ENCODE measurements around the gene ARHGAP15.

Gene ARHGAP15

DNA sequence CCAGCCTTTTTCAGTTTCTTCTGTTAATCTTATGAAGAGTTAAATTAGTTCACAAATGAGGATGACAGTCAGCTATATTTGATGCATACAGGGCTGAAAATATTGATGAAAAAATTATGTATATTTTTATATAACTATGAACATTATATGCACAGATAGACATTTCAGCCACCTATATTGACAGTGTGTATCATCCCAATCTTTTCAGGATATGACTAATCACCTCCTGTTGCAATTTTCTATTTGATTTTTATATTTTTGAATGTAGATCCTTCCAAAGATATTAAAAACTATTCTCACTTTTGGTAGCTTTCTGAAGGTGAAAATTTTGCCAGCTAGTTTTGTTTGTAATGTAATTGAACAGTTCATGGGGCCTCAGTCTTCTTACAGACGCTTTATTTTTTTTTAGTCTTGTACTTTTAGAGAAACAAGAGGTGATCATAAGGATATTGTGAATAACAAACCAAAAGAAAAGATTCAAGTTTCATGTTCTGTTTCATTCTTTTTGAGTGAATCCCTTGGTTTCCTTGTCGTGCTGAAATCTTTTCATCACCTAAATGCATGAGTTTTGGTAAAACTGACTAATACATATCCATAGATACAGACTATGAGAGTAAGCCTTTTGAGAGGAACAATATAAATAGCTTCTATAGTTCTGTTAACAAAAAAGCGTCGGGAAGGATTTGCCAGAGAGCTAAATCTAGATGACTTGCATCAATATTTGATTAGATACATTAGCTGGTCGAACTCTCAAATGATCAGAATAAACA, 123.1 kb downstream of the ARHGAP15 start:
- H3K27ac ChIP-seq = peak overlapping the region in 3 of 21 experiments; percentile 5 to 77 (median 52)

DNA sequence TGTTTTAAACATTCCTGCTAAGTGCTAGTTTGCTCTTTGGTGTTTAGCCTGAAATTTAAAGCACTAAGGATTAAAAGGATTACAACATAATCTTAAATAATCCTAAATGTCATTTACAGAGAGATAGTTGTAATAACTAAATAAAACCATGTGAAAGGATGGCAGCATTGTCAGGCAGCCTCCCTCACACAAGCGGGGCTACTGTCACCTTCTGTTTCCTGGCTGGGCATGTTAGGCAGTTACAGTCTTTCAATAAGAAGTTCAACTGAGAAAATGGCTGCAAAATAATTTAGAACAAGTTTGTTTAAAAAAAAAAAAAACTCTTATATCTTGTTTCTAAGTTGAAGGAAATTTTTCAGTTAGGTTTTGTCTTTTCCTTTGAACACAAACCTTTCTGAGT, 124.9 kb downstream of the ARHGAP15 start:
- peak overlapping the region in 2 of 21 experiments; percentile 56 to 77 for H3K27ac ChIP-seq

More for the DNA sequence above, 123.1 kb downstream of the ARHGAP15 start:
- no peak overlapping the region for H3K4me3 ChIP-seq

DNA sequence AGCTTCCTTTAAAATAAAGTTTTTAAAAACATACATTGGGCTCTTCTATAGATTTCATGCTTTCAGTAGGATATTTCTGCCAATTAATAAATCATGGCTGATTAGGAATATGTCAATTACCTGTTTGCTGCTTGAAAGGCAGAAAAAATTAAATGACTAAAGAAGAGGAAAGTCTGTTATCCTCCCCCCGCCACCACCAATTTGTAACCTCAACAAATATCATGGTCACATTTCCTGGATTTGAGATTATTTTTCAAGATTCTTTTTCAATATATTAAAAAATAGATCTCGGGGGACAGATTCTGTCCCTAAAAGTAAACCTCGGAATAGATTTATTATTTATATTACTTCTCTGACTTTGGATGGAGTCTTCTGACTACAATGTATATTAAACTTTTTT, 125.9 kb downstream of the ARHGAP15 start:
- peak overlapping the region in 5 of 21 experiments; percentile 5 to 79 (median 64) for H3K27ac ChIP-seq
- no peak overlapping the region for H3K4me3 ChIP-seq

More for the DNA sequence above, 124.9 kb downstream of the ARHGAP15 start:
- H3K4me3 ChIP-seq = no peak overlapping the region

DNA sequence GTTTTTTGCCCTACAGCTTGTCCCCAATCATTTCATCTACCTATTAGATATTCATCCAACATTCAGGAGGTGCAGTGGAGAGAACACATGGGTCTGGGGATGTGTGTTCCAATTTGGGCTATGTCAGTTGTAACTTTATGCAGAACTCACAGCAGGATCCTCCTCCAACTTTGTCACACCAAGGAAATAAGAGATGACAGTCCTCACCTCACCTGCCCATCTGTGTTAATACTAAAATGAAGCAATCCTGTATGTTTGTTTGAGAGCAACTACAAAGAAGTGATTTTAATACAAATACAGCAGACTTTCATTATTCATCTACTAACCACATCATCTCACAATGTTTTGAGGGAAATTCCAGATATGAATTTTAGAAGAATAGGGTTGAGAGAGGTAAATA, 126.7 kb downstream of the ARHGAP15 start:
- no peak overlapping the region for H3K4me3 ChIP-seq
- H3K27ac ChIP-seq = peak overlapping the region in 6 of 21 experiments; percentile 13 to 79 (median 57)

DNA sequence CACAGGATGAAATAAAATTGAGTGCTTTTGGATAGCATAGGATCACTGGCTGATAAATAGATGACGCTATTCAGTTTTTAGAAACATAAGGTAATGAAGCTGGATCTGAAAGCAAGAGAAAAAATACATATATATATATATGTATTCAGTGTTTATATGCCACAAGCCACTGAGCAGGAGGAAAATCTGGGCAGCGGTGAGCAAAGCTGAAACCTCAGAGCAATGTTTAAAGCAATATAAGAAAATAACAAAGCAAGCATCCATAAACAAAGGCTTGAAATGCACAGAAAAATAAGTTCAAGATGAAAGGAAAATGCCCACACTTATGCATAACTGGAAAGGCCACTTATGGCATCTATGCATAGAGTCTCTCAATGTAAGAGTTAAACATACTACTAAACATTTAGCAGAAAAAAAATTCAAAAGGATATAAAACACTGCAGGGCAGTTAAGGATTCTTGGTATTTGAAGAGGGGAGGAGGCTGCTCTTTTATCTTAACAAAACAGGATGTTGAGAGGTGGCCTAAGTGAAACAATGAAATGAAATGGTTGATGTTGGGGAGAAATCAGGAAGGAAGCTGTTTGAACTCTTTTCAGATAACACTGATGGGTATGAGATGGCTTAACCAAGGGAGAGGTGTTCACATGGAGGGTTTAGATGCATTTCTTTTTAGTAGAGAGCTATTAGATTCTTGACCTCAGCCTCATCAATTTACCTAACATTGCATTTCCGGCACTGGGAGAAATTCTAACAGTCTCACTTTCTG, 129.1 kb downstream of the ARHGAP15 start:
- H3K27ac ChIP-seq = peak overlapping the region in 7 of 21 experiments; percentile 12 to 79 (median 57)
- H3K4me3 ChIP-seq = no peak overlapping the region

DNA sequence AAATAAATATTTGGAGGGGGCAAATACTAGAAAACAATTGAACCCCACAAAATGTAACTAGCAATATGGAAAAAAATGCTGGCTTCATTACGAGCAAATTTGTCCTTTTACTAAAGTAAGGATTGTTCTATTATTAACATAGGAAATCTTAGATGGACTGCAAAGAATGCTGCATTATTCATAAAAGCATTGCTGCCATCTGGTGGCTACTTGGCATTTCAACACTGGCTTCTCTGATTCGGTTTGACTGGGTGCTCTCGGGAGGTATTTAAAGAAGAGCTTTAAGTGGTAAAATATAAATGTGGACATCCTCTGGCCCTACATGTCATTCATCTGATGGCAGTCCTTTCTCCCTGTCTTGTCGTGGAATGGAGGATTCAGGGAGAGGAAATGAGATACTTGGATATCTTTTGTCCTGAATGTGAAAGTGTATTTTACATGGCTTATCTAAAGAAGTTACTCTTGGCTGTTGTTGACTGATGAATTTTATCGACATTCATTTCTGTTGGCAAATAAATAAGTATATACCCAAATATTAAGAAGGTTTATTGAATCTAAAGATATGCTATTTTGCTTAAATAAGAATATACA, 130.2 kb downstream of the ARHGAP15 start:
- Histone ChIP-seq H3K4me3 (peak overlapping the region in 1 of 7 experiments; percentile 13), H3K27ac (peak overlapping the region in 5 of 21 experiments; percentile 37 to 79 (median 73))

DNA sequence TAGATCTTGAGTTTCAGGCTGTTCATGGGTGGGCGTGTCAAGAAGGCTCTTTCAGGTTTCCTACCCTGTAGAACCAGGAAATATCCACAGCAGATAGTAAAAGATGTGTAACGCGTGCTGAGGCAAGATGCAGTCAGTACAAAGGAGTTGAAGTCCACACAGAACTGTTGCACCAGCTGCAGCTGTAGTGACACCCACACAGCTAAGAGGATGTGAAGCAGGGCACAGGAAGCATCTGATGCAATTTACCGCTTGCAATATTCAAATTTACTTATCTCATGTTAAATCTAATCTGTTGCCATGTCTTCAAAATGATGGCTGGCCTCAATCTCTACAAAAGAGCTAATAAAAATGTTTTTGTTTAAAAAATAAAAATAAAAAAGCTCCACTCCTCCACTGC, 132.8 kb downstream of the ARHGAP15 start:
- Histone ChIP-seq H3K4me3 (no peak overlapping the region), H3K27ac (peak overlapping the region in 7 of 21 experiments; percentile 25 to 71 (median 56))

DNA sequence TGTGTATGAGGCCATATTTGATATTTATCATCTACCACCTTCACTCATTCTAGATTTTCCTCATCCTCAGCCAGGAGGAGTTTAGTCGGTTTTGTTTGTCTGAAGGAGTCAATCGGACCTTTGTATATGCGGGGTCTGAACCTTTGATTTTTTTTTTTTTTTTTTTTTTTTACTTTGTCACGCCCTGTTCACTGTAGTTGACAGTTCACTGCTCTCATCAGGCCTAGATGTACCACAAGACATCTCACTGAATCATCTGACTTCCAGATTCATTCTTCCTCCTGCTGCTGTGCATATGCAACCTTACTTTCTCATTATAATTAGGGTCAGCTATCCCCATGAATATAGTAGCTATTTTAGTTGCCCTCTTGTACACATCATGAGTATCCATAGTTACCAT, 133.2 kb downstream of the ARHGAP15 start:
- Histone ChIP-seq H3K4me3 (no peak overlapping the region), H3K27ac (peak overlapping the region in 3 of 21 experiments; percentile 56 to 71 (median 63))

DNA sequence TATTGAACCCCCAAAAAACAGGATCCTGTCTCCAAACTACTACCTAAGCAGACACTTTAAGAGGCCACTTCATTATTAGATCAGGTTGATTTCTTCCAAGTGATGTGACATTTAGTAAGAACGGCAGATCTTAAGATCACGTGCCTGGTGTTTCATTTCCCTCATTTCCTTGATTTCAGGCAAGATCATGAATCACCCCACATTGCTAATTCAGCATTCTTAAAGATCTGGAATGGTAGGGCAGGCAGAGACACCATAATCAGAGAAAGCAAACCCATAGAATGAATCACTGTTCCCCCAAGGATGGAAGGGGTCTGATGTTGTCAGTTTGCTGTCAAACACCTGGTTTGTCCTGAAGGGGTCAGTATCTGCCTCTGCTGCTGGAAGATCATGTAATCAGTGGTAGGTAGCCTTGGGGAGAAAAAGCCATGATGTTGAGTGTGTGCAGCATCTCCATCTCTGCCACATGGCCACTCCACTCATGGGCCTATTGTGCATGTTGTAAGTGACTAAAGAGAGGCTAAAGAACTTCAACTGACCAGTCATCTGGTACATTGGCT, 133.9 kb downstream of the ARHGAP15 start:
- Histone ChIP-seq H3K27ac (peak overlapping the region in 3 of 21 experiments; percentile 55 to 71 (median 63)), H3K4me3 (no peak overlapping the region)

DNA sequence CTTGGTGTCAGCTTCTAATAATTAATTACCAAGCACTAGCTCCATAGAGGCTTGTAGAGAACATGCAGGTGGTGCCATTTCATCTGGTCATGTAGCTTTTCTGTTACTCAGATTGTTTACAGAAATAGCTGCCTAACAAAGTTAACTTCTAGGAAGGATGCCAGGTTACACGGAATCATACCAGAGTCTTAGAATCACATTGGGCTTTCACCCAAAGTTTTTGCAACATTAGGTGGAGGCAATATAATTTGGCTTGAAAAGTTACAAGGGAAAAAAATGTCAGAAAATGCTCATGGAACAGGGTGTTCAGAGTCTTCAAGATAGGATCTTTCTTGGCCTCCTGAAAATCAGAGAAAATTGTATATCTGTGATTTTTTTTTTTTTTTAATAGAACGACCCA, 135.6 kb downstream of the ARHGAP15 start:
- Histone ChIP-seq H3K4me3 (no peak overlapping the region), H3K27ac (no peak overlapping the region)

DNA sequence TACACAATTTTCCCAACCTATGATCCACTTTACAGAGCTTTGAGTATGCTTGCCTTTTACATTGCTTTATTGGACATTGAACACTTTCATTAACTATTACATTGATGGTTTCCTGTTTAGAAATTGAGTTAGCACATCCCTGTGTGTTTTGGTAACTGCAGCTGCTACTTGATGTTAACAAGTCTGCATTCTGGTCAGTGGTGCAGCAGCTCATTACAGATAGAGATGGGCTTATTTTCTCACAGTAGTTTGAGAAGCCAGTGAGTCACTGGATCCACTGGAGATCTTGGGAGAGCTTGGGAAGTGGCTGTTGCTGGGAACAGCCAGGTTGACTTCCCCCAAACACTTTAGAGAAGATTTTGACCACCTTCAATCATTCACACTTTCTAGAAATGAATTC, 150.5 kb downstream of the ARHGAP15 start:
- Histone ChIP-seq H3K4me3 (no peak overlapping the region), H3K27ac (no peak overlapping the region)

DNA sequence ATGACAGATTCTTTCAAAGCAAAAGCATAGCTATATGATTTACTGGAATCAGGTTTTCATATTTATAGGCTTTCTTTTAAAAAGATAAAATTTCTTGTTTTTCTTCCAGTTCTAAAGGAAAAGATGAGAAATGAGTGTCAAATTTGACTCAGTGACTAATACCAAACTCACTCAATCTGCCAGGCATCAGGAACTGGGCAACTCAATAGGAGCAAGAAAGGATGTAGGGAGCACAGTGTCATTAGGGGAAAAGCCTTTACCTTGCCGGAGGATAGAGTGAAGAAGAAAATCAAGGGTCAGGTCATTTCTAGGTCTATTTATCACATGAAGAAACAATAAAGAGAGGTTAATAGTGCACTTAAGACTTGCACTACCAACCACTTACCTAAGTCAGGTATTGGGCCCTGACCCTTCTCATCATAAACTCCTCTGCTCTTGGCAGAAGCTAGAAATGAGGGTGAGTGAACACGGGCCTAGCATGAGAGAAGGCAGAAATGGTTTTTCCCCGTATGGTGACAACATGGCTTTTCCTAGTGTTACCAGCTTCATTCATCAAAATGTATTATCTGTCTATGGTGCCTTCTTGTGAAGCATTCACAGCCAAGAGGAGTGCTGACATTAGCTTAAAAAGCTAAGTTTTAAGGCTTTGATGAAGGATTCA, 151.0 kb downstream of the ARHGAP15 start:
- H3K27ac ChIP-seq = no peak overlapping the region
- no peak overlapping the region for H3K4me3 ChIP-seq

DNA sequence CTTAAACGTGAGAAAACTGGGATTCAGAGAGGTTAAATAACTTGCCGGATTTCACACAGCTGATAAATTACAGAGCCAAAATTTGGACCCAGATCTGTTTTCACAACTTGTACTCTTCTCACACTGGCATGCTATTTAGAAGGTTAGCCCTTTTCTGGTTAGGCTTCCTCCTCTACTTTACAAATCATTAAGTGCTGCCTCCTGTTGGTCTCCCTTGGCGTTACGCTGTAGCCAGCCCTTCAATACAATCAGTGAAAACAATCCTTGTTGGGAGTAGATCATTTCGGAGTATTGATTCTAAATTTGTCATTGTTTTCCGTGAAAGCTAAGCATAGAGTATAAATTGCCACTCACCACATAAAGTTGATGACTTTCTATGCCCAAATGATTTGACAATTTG, 153.5 kb downstream of the ARHGAP15 start:
- no peak overlapping the region for H3K4me3 ChIP-seq
- H3K27ac ChIP-seq = no peak overlapping the region

DNA sequence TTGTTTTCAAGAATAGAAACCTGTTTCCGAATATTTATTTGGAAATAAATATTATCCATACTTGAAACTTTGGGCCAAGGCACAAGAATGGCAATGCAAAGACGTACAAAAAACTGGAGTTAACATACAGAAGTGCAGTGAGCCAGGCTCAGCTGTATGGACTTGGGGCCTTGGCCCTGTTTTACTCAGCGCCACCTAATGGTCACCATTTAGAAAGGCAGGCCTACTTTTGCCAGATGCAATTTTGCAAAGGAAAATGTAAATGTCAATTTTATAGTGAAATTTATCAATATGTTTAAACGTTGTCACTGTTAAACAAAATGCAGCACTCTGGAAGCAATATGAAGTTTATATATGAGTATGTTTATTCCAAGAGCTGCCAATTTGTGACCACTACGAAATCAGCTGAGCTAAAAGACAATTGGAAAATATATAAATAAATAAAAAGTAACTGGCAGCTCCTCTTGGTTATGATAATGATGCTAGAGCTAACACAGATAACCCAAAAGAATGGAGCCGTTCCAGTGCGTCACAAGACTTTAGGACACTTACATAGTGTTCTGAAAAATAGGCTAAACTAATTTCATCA, 155.0 kb downstream of the ARHGAP15 start:
- no peak overlapping the region for H3K27ac ChIP-seq
- H3K4me3 ChIP-seq = no peak overlapping the region

DNA sequence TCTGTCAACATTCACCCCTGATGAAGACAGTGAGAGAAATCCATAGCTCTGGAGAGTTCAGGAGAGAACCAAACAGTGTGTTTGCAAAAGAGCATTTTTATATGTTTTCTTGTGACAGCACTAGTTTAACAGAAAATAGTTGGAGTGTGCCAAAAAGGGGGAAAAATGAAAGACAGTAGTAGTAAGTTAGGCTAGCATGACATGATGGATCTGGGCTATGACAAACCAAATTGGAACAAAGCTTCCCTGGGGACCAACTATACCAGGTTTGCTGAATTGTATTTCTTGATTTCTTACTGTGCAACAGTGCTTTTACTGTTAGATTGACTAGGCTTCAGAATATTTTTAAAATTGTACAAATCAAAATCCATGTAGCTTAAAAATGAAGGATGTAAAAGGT, 159.8 kb downstream of the ARHGAP15 start:
- H3K4me3 ChIP-seq = no peak overlapping the region
- no peak overlapping the region for H3K27ac ChIP-seq

DNA sequence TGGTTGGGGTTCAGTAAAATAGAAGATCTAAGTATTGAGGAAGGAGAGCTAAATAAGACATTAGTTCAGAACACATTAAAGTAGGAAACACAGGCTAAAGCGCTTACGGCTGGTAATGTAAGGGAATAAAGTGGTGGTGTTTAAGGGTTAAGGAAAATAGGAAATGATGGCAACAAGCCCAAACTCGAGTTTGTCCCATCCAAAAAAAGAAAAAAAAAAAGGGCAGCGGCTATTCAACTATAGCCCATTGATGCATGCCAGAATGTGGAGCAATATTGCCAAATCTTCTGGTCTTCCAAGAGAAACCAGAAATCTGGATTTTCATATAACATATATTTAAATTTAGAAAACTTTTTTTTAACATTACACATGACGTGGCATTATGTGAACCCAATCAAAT, 161.0 kb downstream of the ARHGAP15 start:
- no peak overlapping the region for H3K4me3 ChIP-seq

DNA sequence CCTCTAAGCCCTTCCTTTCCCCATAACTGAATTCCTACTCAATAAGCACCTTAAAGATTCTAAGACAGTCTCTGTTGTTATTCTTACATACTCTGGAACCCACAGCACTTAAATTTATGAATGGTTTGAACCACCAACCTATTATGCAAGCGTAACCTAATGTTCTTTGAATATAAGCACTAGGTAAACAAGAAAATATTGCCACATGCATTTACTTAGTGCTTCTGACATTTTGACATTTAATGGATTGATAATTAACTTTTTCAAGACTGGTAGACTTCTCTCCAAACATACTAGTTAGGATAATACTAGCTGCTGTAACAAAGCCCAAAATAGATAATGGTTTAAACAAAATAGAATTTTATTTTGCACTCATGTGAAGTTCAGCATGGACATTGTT, 164.8 kb downstream of the ARHGAP15 start:
- Histone ChIP-seq H3K4me3 (no peak overlapping the region), H3K27ac (no peak overlapping the region)

More for the DNA sequence above, 161.0 kb downstream of the ARHGAP15 start:
- H3K27ac ChIP-seq = no peak overlapping the region

DNA sequence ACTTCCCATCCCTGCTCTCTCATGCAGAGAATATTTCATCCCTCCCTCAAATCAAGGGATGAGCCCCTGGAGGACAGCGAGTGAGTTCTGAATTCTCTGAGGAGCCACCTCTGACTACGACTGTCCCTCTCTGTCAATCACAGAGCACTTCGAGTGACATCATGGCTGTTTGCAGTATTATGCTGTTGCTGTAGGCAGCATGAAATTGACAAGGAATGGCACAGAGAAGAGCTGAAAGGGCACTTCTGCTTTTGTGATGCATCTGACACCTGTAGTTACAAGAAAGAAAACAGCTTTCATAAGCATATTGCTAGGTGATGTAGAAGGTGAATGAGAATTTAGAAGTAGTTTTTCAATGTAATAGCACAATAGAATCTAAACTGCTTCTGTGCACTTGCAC, 166.9 kb downstream of the ARHGAP15 start:
- H3K4me3 ChIP-seq = no peak overlapping the region
- no peak overlapping the region for H3K27ac ChIP-seq

DNA sequence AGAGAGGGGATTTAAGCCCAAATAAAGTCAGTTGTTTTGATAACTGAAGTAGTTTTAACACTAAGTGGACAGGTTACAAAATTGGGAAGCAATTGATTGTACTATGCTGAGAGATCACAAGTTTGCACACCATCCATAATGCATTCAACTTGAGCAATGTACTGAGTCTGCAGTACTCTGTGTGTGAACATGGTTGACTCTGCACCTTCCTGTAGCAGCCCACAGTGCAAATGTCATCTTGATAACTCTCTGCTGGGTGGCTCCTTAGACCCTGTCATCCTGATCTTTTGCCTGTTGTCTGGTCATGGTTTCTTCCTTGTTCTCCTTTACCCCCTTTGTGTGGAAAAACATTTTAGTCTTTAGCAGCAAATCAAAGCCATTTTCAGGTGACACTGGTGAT, 168.0 kb downstream of the ARHGAP15 start:
- Histone ChIP-seq H3K4me3 (no peak overlapping the region), H3K27ac (no peak overlapping the region)

Measured in skin epidermis (tissue), 12 donors.